ENCODE data around the gene NRXN3. TPM values are rescaled to one million over a fixed set of nuclear protein-coding genes. Genes with fewer than 3 reads are reported as not detected.
A peak's percentile ranks its signal among the peaks of the same experiment; 100 is the strongest.

NRXN3 gene
- total and polyA plus RNA-seq, 2 of the 4 experiments (the other 2 are of a cell fraction): 4.8 to 25.1 TPM

DNA sequence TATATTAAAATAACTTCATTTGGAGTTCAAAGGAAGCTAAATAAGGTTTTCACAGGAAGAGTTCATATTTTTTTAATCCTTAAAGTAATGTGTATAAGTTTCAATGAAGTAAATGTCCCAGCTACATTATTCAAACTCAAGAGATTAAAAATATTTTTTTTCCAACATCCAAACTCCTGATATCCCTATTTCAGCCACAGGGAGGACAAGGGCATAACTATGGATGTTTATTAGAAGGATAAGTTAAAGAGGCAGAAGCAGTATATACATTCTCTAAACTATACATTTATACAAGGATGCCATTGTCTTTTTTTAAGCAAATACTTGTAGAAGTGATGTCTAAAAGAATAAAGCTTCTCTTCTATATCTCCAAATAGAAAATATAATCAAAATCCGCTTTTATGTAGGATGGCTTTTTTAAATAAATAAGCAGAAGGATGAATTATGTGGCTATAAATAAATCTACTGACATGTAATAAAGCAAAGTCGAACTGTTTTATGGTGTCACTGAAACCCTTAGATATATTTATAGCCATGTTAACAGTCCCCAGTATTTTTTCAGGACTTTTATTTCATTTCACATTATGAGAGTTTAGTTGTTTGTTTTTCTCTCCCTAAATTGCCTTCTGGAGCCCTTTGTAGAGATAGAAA is 1104.6 kb downstream of the NRXN3 start:
- H2AK5ac ChIP-seq (ENCODE audit: low read depth, low read length): no peak overlapping the region
- H3K36me3 ChIP-seq (ENCODE audit: control insufficient read depth, insufficient read depth, low read length): no peaks in the 10 kb centered on the region
- ChIA-PET POLR2A (ENCODE audit: unreplicated experiment) (no interaction called here), CTCF (interaction anchor here (0.5 to 0.7 kb wide), 7 partner anchors 11 to 1814 kb away, joined by 3 to 6 read pairs (median 4); no protein-coding TSS in a partner anchor)
- H2BK15ac ChIP-seq (ENCODE audit: low read depth, low read length): no peak overlapping the region
- no peak overlapping the region for H3K4me3 ChIP-seq (ENCODE audit: insufficient read depth, low read depth, low read length)
- H2AK9ac ChIP-seq (replicated peaks; ENCODE audit: low read depth, low read length, poor library complexity): no peak overlapping the region
- H4K91ac ChIP-seq (ENCODE audit: insufficient read depth, low read depth, low read length): no peak overlapping the region
- no peaks in the 10 kb centered on the region for H3K4me1 ChIP-seq (ENCODE audit: control insufficient read depth, insufficient read depth, low read length)
- DNase-seq (peak; percentile 20), ATAC-seq (ENCODE audit: low read depth) (no peak)
- no peak overlapping the region for H2AFZ ChIP-seq (replicated peaks; ENCODE audit: low read length, poor library complexity)
- H2BK20ac ChIP-seq (ENCODE audit: low read depth, low read length): no peak overlapping the region
- no peak overlapping the region for H2BK120ac ChIP-seq (ENCODE audit: low read depth, low read length)
- H3K14ac ChIP-seq (replicated peaks; ENCODE audit: low read depth, low read length): no peak overlapping the region
- intact Hi-C loops (cut with micrococcal nuclease) (loop anchor here (5.0 to 10.0 kb wide), 5 partner anchors 240 to 580 kb away; no protein-coding TSS in a partner anchor), in situ Hi-C loops (cut with MboI; ENCODE audit: low sequenced_read_pairs) (loop anchor here (25.0 kb wide), 1 partner anchor 1588 kb away; no protein-coding TSS in a partner anchor), dilution Hi-C loops (cut with HindIII; ENCODE audit: low sequenced_read_pairs, unreplicated experiment) (no loop called here)
- H3K27me3 ChIP-seq (ENCODE audit: control insufficient read depth, insufficient read depth, low read length): peaks cover 14% of the 10 kb centered on the region
- no peak overlapping the region for H3K9ac ChIP-seq (ENCODE audit: low read depth, low read length)
- H3K27ac ChIP-seq (ENCODE audit: insufficient read depth, low read length): no peak overlapping the region
- no peaks in the 10 kb centered on the region for H3K9me3 ChIP-seq (ENCODE audit: control insufficient read depth, insufficient read depth, low read length)
- BruUV-seq (replicated peaks): no TSS peak
- no peak overlapping the region for H4K8ac ChIP-seq (ENCODE audit: low read depth in 2 of 2, low read length in 2 of 2)
- H3K9me1 ChIP-seq (ENCODE audit: insufficient read depth, low read length): peaks cover 3% of the 10 kb centered on the region; the same call in 1 of the 2 replicates
- no peaks in the 10 kb centered on the region for H3K79me1 ChIP-seq (ENCODE audit: low read depth in 1 of 2, low read length in 2 of 2)
- no peak overlapping the region for H3K4me2 ChIP-seq (ENCODE audit: low read depth, low read length)
- H3K18ac ChIP-seq (ENCODE audit: low read depth, low read length): no peak overlapping the region
- no peaks in the 10 kb centered on the region for H4K20me1 ChIP-seq (ENCODE audit: insufficient read depth, low read length)
- H2BK5ac ChIP-seq (ENCODE audit: low read depth, low read length, poor library complexity, severe bottlenecking): no peak overlapping the region
- no peak overlapping the region for H3K56ac ChIP-seq (ENCODE audit: extremely low read depth, insufficient read depth, low read length)
- no peak overlapping the region for H3K23ac ChIP-seq (ENCODE audit: low read depth, low read length)
- H3K4ac ChIP-seq (ENCODE audit: low read depth, low read length): no peak overlapping the region
- TF ChIP-seq, protein P1, sequence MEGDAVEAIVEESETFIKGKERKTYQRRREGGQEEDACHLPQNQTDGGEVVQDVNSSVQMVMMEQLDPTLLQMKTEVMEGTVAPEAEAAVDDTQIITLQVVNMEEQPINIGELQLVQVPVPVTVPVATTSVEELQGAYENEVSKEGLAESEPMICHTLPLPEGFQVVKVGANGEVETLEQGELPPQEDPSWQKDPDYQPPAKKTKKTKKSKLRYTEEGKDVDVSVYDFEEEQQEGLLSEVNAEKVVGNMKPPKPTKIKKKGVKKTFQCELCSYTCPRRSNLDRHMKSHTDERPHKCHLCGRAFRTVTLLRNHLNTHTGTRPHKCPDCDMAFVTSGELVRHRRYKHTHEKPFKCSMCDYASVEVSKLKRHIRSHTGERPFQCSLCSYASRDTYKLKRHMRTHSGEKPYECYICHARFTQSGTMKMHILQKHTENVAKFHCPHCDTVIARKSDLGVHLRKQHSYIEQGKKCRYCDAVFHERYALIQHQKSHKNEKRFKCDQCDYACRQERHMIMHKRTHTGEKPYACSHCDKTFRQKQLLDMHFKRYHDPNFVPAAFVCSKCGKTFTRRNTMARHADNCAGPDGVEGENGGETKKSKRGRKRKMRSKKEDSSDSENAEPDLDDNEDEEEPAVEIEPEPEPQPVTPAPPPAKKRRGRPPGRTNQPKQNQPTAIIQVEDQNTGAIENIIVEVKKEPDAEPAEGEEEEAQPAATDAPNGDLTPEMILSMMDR (conservative IDR thresholded peaks at IDR 0.05; ENCODE audit: low read depth, low read length): peak; percentile 44
- TF ChIP-seq, protein P2, sequence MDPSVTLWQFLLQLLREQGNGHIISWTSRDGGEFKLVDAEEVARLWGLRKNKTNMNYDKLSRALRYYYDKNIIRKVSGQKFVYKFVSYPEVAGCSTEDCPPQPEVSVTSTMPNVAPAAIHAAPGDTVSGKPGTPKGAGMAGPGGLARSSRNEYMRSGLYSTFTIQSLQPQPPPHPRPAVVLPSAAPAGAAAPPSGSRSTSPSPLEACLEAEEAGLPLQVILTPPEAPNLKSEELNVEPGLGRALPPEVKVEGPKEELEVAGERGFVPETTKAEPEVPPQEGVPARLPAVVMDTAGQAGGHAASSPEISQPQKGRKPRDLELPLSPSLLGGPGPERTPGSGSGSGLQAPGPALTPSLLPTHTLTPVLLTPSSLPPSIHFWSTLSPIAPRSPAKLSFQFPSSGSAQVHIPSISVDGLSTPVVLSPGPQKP (IDR thresholded peaks at IDR 0.05; ENCODE audit: borderline replicate concordance, low read depth, low read length): no peak
- TF ChIP-seq NFE2L2 (IDR thresholded peaks at IDR 0.05; ENCODE audit: low read depth, low read length) (no peak), SMC3 (IDR thresholded peaks at IDR 0.05; ENCODE audit: low read depth, low read length) (peak; percentile 41; the same call in 1 of the 2 replicates), MXI1 (IDR thresholded peaks at IDR 0.05; ENCODE audit: borderline replicate concordance, low read depth, low read length) (no peak), RCOR1 (IDR thresholded peaks at IDR 0.05; ENCODE audit: insufficient replicate concordance, low read length) (no peak), RAD21 (IDR thresholded peaks at IDR 0.05; ENCODE audit: low read length) (peak; percentile 44), CHD1 (IDR thresholded peaks at IDR 0.05; ENCODE audit: low read depth, low read length) (no peak), POLR2A (IDR thresholded peaks at IDR 0.05; ENCODE audit: low read depth, low read length) (no peak), RFX5 (IDR thresholded peaks at IDR 0.05; ENCODE audit: low read depth, low read length) (no peak), MAFK (IDR thresholded peaks at IDR 0.05; ENCODE audit: low read depth, low read length) (no peak)
- WGBS, 2 experiments (ENCODE audit: extremely low coverage in 2 of 2, insufficient read length in 1 of 2): no CpG with 5 or more reads among the region's 2 CpGs
- no peak overlapping the region for H4K5ac ChIP-seq (ENCODE audit: low read depth, low read length)

All from IMR-90 (cell line).